Fibroblast of lung (primary cell): ENCODE results near the gene NKX3-2. TPM values are rescaled to one million over a fixed set of nuclear protein-coding genes. Genes with fewer than 3 reads are reported as not detected.

Experiments used
- DNase-seq, 2 donors: peaks; one replicate each; pipeline versions ENCODE4 v3.0.0 to v3.0.0-alpha.2; 2010; ENCODE audit warnings: low read depth in 2 of 2
- H2AFZ ChIP-seq: 2 replicates; pipeline ENCODE4 v1.5.1; 2012; ENCODE audit warnings: low read length, control low read depth, inconsistent platforms
- H3K27ac ChIP-seq: 2 replicates; pipeline ENCODE4 v1.5.1; 2011; ENCODE audit warnings: low read length, control low read depth; ENCODE audit not compliant: insufficient read depth
- H3K27me3 ChIP-seq: 2 replicates; pipeline ENCODE4 v1.5.1; 2011; ENCODE audit warnings: mild to moderate bottlenecking, low read length; ENCODE audit not compliant: control insufficient read depth, insufficient read depth
- H3K36me3 ChIP-seq: 2 replicates; pipeline ENCODE4 v1.5.1; 2011; ENCODE audit warnings: low read length; ENCODE audit not compliant: control insufficient read depth, insufficient read depth
- H3K4me1 ChIP-seq: 2 replicates; pipeline ENCODE4 v1.5.1; 2011; ENCODE audit warnings: low read length; ENCODE audit not compliant: control insufficient read depth, insufficient read depth; ENCODE audit errors: extremely low read depth
- H3K4me2 ChIP-seq: 2 replicates; pipeline ENCODE4 v1.5.1; 2011; ENCODE audit warnings: low read length, control low read depth; ENCODE audit not compliant: insufficient read depth; ENCODE audit errors: extremely low read depth
- H3K4me3 ChIP-seq, 4 experiments: fragments of 200-600 bp in 1 of 4; sonication (generic) in 1 of 4; replicated peaks in 1 of 4; 2 replicates each; pipeline ENCODE4 v1.5.1; 2011 to 2016; ENCODE audit warnings: low read length in 4 of 4, low read depth in 3 of 4, mild to moderate bottlenecking in 3 of 4, control low read depth in 2 of 4, inconsistent platforms in 1 of 4, mixed read lengths in 1 of 4; ENCODE audit not compliant: insufficient read depth in 1 of 4; ENCODE audit errors: control extremely low read depth in 1 of 4
- H3K79me2 ChIP-seq: 2 replicates; pipeline ENCODE4 v1.5.1; 2012; ENCODE audit warnings: mild to moderate bottlenecking, low read length, inconsistent platforms; ENCODE audit not compliant: control insufficient read depth, insufficient read depth
- H3K9ac ChIP-seq: 2 replicates; pipeline ENCODE4 v1.5.1; 2011; ENCODE audit warnings: mild to moderate bottlenecking, low read length, control low read depth; ENCODE audit not compliant: insufficient read depth
- H3K9me3 ChIP-seq: 2 replicates; pipeline ENCODE4 v1.5.1; 2012; ENCODE audit warnings: low read depth, low read length; ENCODE audit not compliant: control insufficient read depth, insufficient read depth
- H4K20me1 ChIP-seq: 2 replicates; pipeline ENCODE4 v1.5.1; 2011; ENCODE audit warnings: low read length; ENCODE audit not compliant: control insufficient read depth, insufficient read depth; ENCODE audit errors: extremely low read depth
- EZH2 ChIP-seq: IDR thresholded peaks from 2 replicates; pipeline ENCODE4 v1.5.1; 2012; ENCODE audit warnings: low read length, control low read depth, mild to moderate bottlenecking; ENCODE audit errors: missing control alignments
- polyA plus RNA-seq, 2 donors: library from polyadenylated mRNA; depleted of rRNA in 1 of 2; stranded (reverse) in 1 of 2; unstranded in 1 of 2; fragments of >200 nt; gene quantifications; 2 replicates each; pipeline ENCODE4 v1.2.1, GENCODE V29; 2011 to 2012; ENCODE audit warnings: missing spikeins in 1 of 2
- total RNA-seq: library from RNA; depleted of rRNA; stranded (reverse); fragments of >200 nt; gene quantifications from 2 replicates; pipeline ENCODE4 v1.2.1, GENCODE V29; 2014
- TF ChIP-seq, protein P1 (sequence below), 2 donors: IDR thresholded peaks in 1 of 2; conservative IDR thresholded peaks in 1 of 2; 1 replicate in 1 of 2; 2 replicates in 1 of 2; pipeline ENCODE4 v1.5.1; 2011 to 2012; ENCODE audit warnings: low read length in 2 of 2, control low read depth in 1 of 2, inconsistent platforms in 1 of 2, low read depth in 1 of 2, mild to moderate bottlenecking in 1 of 2

The NKX3-2 gene
- total and polyA plus RNA-seq, 2 donors (not counting 1 experiment from before 2014, with no cell fraction given), result 0.24 to 1.3 TPM

DNA sequence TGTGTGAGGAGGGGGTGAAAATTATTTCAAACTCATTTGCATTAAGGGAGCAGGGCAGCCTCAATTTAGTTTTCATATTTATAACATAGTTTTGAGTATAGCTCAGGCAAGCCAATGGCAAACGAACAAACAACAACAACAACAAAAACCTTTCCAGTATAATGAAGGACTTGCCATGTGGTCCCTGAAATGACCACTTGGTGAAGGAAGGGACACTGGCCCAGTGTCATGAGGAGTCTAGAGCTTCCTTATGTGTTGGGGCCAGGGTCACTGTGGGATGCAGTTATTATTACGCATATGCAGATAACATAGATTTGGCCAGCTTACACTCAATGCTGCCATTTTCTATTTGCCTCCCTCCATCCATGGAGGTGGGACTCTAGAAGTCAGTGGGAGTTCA, 23.3 kb downstream of the NKX3-2 start:
- no peaks in the 10 kb centered on the region for H4K20me1 ChIP-seq
- peaks cover 32% of the 10 kb centered on the region for H3K27me3 ChIP-seq
- no peaks in the 10 kb centered on the region for H3K79me2 ChIP-seq
- no peaks in the 10 kb centered on the region for H3K4me1 ChIP-seq
- H3K9me3 ChIP-seq, result no peaks in the 10 kb centered on the region
- no peak overlapping the region for H2AFZ ChIP-seq
- no peak overlapping the region for H3K4me2 ChIP-seq
- no peak overlapping the region for H3K9ac ChIP-seq
- H3K27ac ChIP-seq, result no peak overlapping the region
- no peak for DNase-seq
- H3K4me3 ChIP-seq, result no peak overlapping the region
- no peaks in the 10 kb centered on the region for H3K36me3 ChIP-seq
- no peak for TF ChIP-seq EZH2
- TF ChIP-seq, protein P1, sequence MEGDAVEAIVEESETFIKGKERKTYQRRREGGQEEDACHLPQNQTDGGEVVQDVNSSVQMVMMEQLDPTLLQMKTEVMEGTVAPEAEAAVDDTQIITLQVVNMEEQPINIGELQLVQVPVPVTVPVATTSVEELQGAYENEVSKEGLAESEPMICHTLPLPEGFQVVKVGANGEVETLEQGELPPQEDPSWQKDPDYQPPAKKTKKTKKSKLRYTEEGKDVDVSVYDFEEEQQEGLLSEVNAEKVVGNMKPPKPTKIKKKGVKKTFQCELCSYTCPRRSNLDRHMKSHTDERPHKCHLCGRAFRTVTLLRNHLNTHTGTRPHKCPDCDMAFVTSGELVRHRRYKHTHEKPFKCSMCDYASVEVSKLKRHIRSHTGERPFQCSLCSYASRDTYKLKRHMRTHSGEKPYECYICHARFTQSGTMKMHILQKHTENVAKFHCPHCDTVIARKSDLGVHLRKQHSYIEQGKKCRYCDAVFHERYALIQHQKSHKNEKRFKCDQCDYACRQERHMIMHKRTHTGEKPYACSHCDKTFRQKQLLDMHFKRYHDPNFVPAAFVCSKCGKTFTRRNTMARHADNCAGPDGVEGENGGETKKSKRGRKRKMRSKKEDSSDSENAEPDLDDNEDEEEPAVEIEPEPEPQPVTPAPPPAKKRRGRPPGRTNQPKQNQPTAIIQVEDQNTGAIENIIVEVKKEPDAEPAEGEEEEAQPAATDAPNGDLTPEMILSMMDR (conservative IDR thresholded peaks at IDR 0.05 in 1 of 2, IDR thresholded peaks at IDR 0.05 in 1 of 2; ENCODE audit: low read depth in 1 of 2, low read length in 2 of 2), result no peak

DNA sequence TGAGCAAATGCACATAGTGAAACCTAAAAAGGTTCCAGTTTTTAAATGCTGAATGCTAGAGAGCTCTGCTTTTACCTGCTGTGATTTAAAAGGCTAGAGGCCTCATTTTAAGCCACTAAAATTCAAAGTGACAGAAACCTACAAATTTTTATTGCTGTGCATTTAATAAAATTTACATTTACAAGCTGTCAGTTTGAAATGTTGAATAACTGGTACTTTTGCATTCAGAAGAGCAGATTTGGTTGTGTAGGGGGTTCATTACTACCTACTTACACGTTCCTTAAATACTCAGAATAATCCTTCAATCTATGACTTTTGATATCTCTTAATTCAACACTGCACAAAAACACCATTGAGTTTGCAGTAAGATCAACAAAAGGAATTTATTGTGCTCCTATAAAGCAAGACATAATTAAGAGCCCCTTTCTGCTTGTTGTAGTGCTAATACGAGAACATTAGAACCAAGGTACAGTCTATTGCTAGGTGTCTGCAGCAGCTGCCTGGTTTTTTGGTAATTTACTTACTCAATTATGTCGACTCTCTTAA, 27.9 kb downstream of the NKX3-2 start:
- TF ChIP-seq EZH2, result no peak
- TF ChIP-seq, protein P1 (conservative IDR thresholded peaks at IDR 0.05 in 1 of 2, IDR thresholded peaks at IDR 0.05 in 1 of 2; ENCODE audit: low read depth in 1 of 2, low read length in 2 of 2), result no peak
- no peaks in the 10 kb centered on the region for H3K4me1 ChIP-seq
- no peaks in the 10 kb centered on the region for H3K36me3 ChIP-seq
- no peak for DNase-seq
- H4K20me1 ChIP-seq, result no peaks in the 10 kb centered on the region
- no peak overlapping the region for H3K9ac ChIP-seq
- H3K27me3 ChIP-seq, result peaks cover 3% of the 10 kb centered on the region
- H3K9me3 ChIP-seq, result no peaks in the 10 kb centered on the region
- H2AFZ ChIP-seq, result no peak overlapping the region
- no peak overlapping the region for H3K4me3 ChIP-seq
- no peaks in the 10 kb centered on the region for H3K79me2 ChIP-seq
- H3K27ac ChIP-seq, result no peak overlapping the region
- no peak overlapping the region for H3K4me2 ChIP-seq

DNA sequence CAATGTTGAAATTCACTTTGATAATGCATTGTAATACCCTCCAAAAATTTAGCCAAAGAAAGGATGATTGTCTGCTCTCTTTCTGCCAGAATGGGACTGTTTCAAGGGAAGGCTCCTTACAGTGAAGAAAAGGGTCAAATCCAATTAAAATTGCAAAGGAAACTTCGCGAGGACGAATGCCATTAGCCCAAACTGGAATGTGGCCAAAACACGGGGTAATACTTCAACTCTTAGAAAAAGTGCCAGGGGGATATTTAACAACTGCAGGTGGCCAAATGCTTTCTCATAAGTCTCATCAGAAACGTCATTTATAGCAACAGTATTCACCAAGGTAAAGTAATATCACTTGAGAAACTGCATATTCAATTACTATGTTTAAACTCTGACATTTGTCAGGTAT, 29.0 kb downstream of the NKX3-2 start:
- Histone ChIP-seq H4K20me1 (no peaks in the 10 kb centered on the region), H2AFZ (no peak overlapping the region), H3K36me3 (no peaks in the 10 kb centered on the region), H3K4me2 (no peak overlapping the region), H3K9ac (no peak overlapping the region), H3K79me2 (no peaks in the 10 kb centered on the region), H3K4me3 (no peak overlapping the region), H3K27me3 (no peaks in the 10 kb centered on the region), H3K27ac (no peak overlapping the region), H3K9me3 (no peaks in the 10 kb centered on the region), H3K4me1 (no peaks in the 10 kb centered on the region)
- TF ChIP-seq, protein P1 (conservative IDR thresholded peaks at IDR 0.05 in 1 of 2, IDR thresholded peaks at IDR 0.05 in 1 of 2; ENCODE audit: low read depth in 1 of 2, low read length in 2 of 2), result no peak
- TF ChIP-seq EZH2, result no peak
- DNase-seq, result no peak
